Karpas-422 (cell line): ENCODE measurements around the gene NEMF. TPM values are rescaled to one million over a fixed set of nuclear protein-coding genes. Genes with fewer than 3 reads are reported as not detected.
"Not testable (repeated sequence)": the region's sequence is repeated elsewhere in the genome, so short reads cannot be mapped to it uniquely, and the experiment has no call there.

Source experiments
- DNase-seq: peaks from one replicate; pipeline ENCODE4 v3.0.0-alpha.2; 2015
- H2AFZ ChIP-seq: fragments of 200-600 bp; sonication (generic); 2 replicates; pipeline ENCODE4 v1.6.1; 2014; ENCODE audit warnings: antibody characterized with exemption, low read length, mixed read lengths
- H3K27ac ChIP-seq: fragments of 200-600 bp; sonication (generic); 2 replicates; pipeline ENCODE4 v1.5.1; 2014; ENCODE audit warnings: mild to moderate bottlenecking, low read length, moderate library complexity
- H3K27me3 ChIP-seq: fragments of 200-600 bp; sonication (generic); 2 replicates; pipeline ENCODE4 v1.6.1; 2014; ENCODE audit warnings: low read length, mixed read lengths
- H3K36me3 ChIP-seq: fragments of 200-600 bp; sonication (generic); 2 replicates; pipeline ENCODE4 v1.6.1; 2014; ENCODE audit warnings: low read length, mixed read lengths; ENCODE audit not compliant: insufficient read depth
- H3K4me1 ChIP-seq: fragments of 200-600 bp; sonication (generic); 2 replicates; pipeline ENCODE4 v1.6.1; 2014; ENCODE audit warnings: mild to moderate bottlenecking, low read length, mixed read lengths
- H3K4me2 ChIP-seq: fragments of 200-600 bp; sonication (generic); 2 replicates; pipeline ENCODE4 v1.6.1; 2014; ENCODE audit warnings: low read length, low read depth, mild to moderate bottlenecking; ENCODE audit not compliant: poor library complexity, severe bottlenecking
- H3K4me3 ChIP-seq: fragments of 200-600 bp; sonication (generic); 2 replicates; pipeline ENCODE4 v1.5.1; 2014; ENCODE audit warnings: mild to moderate bottlenecking, antibody characterized with exemption, low read length, mixed read lengths
- H3K79me2 ChIP-seq: fragments of 200-600 bp; sonication (generic); 2 replicates; pipeline ENCODE4 v1.6.1; 2014; ENCODE audit warnings: mild to moderate bottlenecking, low read length, mixed read lengths
- H3K9ac ChIP-seq: fragments of 200-600 bp; sonication (generic); 2 replicates; pipeline ENCODE4 v1.6.0; 2014; ENCODE audit warnings: low read length
- H3K9me2 ChIP-seq: fragments of 200-600 bp; sonication (generic), shearing (Covaris generic); replicated peaks from 2 replicates; pipeline ENCODE4 v1.6.0; 2014; ENCODE audit warnings: mild to moderate bottlenecking, low read length, moderate library complexity; ENCODE audit not compliant: insufficient read depth
- H3K9me3 ChIP-seq: fragments of 300-700, 200-600 bp; sonication (generic); 2 replicates; pipeline ENCODE4 v1.6.1; 2014; ENCODE audit warnings: low read length, mixed read lengths
- H4K20me1 ChIP-seq: fragments of 200-600 bp; sonication (generic); 2 replicates; pipeline ENCODE4 v1.6.1; 2014; ENCODE audit warnings: mild to moderate bottlenecking, antibody characterized with exemption, low read length, low read depth; ENCODE audit not compliant: insufficient read depth
- total RNA-seq: library from RNA; depleted of rRNA; stranded (reverse); fragments of >200 nt; shearing (Covaris generic); gene quantifications from 2 replicates; pipeline ENCODE4 v1.2.3, GENCODE V29; 2014; ENCODE audit warnings: low replicate concordance

NEMF gene
- total RNA-seq, 1 experiment from 2014 or later = 160 TPM

GRCh38 chr14:49895480-49895879, 42.9 kb upstream of the NEMF start:
- Histone ChIP-seq H3K9ac (peak overlapping the region; percentile 99), H3K79me2 (peaks cover 55% of the 10 kb centered on the region), H3K9me3 (no peaks in the 10 kb centered on the region), H3K9me2 (no peaks in the 10 kb centered on the region), H3K27ac (peak overlapping the region; percentile 91), H2AFZ (no peak overlapping the region), H3K36me3 (peaks cover 32% of the 10 kb centered on the region), H3K4me1 (peaks cover 64% of the 10 kb centered on the region), H4K20me1 (peaks cover 31% of the 10 kb centered on the region), H3K27me3 (no peaks in the 10 kb centered on the region), H3K4me2 (peak overlapping the region; percentile 72), H3K4me3 (peak overlapping the region; percentile 98)
- peak; percentile 61 for DNase-seq

- not testable (repeated sequence) for H3K9me3 ChIP-seq, H3K27me3 ChIP-seq, H3K9me2 ChIP-seq, H2AFZ ChIP-seq
- peak overlapping the region; percentile 72 for H3K4me2 ChIP-seq
- peaks cover 31% of the 10 kb centered on the region for H4K20me1 ChIP-seq
- peak overlapping the region; percentile 91 for H3K27ac ChIP-seq
- H3K9ac ChIP-seq = peak overlapping the region; percentile 99
- DNase-seq = peak; percentile 55
- H3K4me1 ChIP-seq = peaks cover 64% of the 10 kb centered on the region
- H3K36me3 ChIP-seq = peaks cover 32% of the 10 kb centered on the region
- peak overlapping the region; percentile 98 for H3K4me3 ChIP-seq
- peaks cover 55% of the 10 kb centered on the region for H3K79me2 ChIP-seq
Observed at GRCh38 chr14:49894214-49895107, 41.9 kb upstream of the NEMF start.

- H3K9me2 ChIP-seq = no peaks in the 10 kb centered on the region
- H3K27ac ChIP-seq = peak overlapping the region; percentile 91
- H3K4me2 ChIP-seq = peak overlapping the region; percentile 72
- peak overlapping the region; percentile 99 for H3K9ac ChIP-seq
- H2AFZ ChIP-seq = no peak overlapping the region
- no peaks in the 10 kb centered on the region for H3K27me3 ChIP-seq
- peak; percentile 84 for DNase-seq
- peaks cover 32% of the 10 kb centered on the region for H3K36me3 ChIP-seq
- H4K20me1 ChIP-seq = peaks cover 31% of the 10 kb centered on the region
- H3K9me3 ChIP-seq = no peaks in the 10 kb centered on the region
- H3K4me1 ChIP-seq = peaks cover 60% of the 10 kb centered on the region
- H3K79me2 ChIP-seq = peaks cover 55% of the 10 kb centered on the region
- peak overlapping the region; percentile 98 for H3K4me3 ChIP-seq
Observed at GRCh38 chr14:49893309-49894213, 41.0 kb upstream of the NEMF start.

GRCh38 chr14:49892636-49893308, 40.2 kb upstream of the NEMF start, which contains the start of gene ARF6:
TSS of gene ARF6 (plus strand) at chr14:49893082. CDS start at chr14:49893737, 655 bp downstream.
- peaks cover 31% of the 10 kb centered on the region for H4K20me1 ChIP-seq
- peak; percentile 100 for DNase-seq
- peaks cover 49% of the 10 kb centered on the region for H3K79me2 ChIP-seq
- H2AFZ ChIP-seq = peak within 1 kb of the TSS; percentile 19; the same call in 1 of the 2 replicates
- H3K9me3 ChIP-seq = no peaks in the 10 kb centered on the region
- no peaks in the 10 kb centered on the region for H3K27me3 ChIP-seq
- peaks cover 32% of the 10 kb centered on the region for H3K36me3 ChIP-seq
- H3K4me3 ChIP-seq = peak within 1 kb of the TSS; percentile 98
- peak within 1 kb of the TSS; percentile 91 for H3K27ac ChIP-seq
- peak within 1 kb of the TSS; percentile 77 for H3K4me2 ChIP-seq
- H3K9ac ChIP-seq = peak within 1 kb of the TSS; percentile 99
- H3K4me1 ChIP-seq = peaks cover 52% of the 10 kb centered on the region
- H3K9me2 ChIP-seq = no peaks in the 10 kb centered on the region

GRCh38 chr14:49892301-49892635, 39.7 kb upstream of the NEMF start:
- H3K27me3 ChIP-seq = no peaks in the 10 kb centered on the region
- no peaks in the 10 kb centered on the region for H3K9me2 ChIP-seq
- H3K79me2 ChIP-seq = peaks cover 44% of the 10 kb centered on the region
- peak overlapping the region; percentile 99 for H3K9ac ChIP-seq
- peak overlapping the region; percentile 77 for H3K4me2 ChIP-seq
- DNase-seq = peak; percentile 95
- no peaks in the 10 kb centered on the region for H3K9me3 ChIP-seq
- peaks cover 31% of the 10 kb centered on the region for H4K20me1 ChIP-seq
- peak overlapping the region; percentile 98 for H3K4me3 ChIP-seq
- H2AFZ ChIP-seq = peak overlapping the region; percentile 19; the same call in 1 of the 2 replicates
- peaks cover 31% of the 10 kb centered on the region for H3K36me3 ChIP-seq
- H3K27ac ChIP-seq = peak overlapping the region; percentile 91
- peaks cover 47% of the 10 kb centered on the region for H3K4me1 ChIP-seq

GRCh38 chr14:49888293-49888692, 35.7 kb upstream of the NEMF start:
- H3K4me3 ChIP-seq = no peak overlapping the region
- no peaks in the 10 kb centered on the region for H3K27me3 ChIP-seq
- no peak overlapping the region for H2AFZ ChIP-seq
- no peak overlapping the region for H3K4me2 ChIP-seq
- DNase-seq = no peak
- no peak overlapping the region for H3K27ac ChIP-seq
- no peaks in the 10 kb centered on the region; the same call in 1 of the 2 replicates for H4K20me1 ChIP-seq
- H3K4me1 ChIP-seq = peaks cover 17% of the 10 kb centered on the region
- H3K9ac ChIP-seq = no peak overlapping the region
- no peaks in the 10 kb centered on the region for H3K9me2 ChIP-seq
- H3K79me2 ChIP-seq = peaks cover 4% of the 10 kb centered on the region
- H3K9me3 ChIP-seq = no peaks in the 10 kb centered on the region
- no peaks in the 10 kb centered on the region for H3K36me3 ChIP-seq

GRCh38 chr14:49886523-49886922, 33.9 kb upstream of the NEMF start:
- Histone ChIP-seq H3K9me2 (no peaks in the 10 kb centered on the region), H3K79me2 (no peaks in the 10 kb centered on the region), H3K4me2 (no peak overlapping the region), H3K9ac (no peak overlapping the region), H3K27me3 (no peaks in the 10 kb centered on the region), H4K20me1 (no peaks in the 10 kb centered on the region), H2AFZ (no peak overlapping the region), H3K4me1 (peaks cover 6% of the 10 kb centered on the region), H3K36me3 (no peaks in the 10 kb centered on the region), H3K27ac (no peak overlapping the region), H3K9me3 (no peaks in the 10 kb centered on the region), H3K4me3 (no peak overlapping the region)
- no peak for DNase-seq
